Activated CD8-positive, alpha-beta memory T cell treated with anti-CD3 and anti-CD28 coated beads, Interleukin-2, amount 50 U/mL, for 24 hours (primary cell): Measurements from ENCODE around the gene HS3ST3A1.

Source experiments
- DNase-seq: peaks from one replicate; pipeline ENCODE4 v3.0.0-alpha.2; 2020; ENCODE audit errors: extremely low read depth

Gene HS3ST3A1

GRCh38 chr17:13598353-13599167 lies 3.2 kb downstream of the HS3ST3A1 start:
- DNase-seq, result no peak

- no peak for DNase-seq
These were observed 3.9 kb downstream of the HS3ST3A1 start for GRCh38 chr17:13597723-13598347.

GRCh38 chr17:13596241-13596923 lies 5.3 kb downstream of the HS3ST3A1 start:
- no peak for DNase-seq

GRCh38 chr17:13595599-13595899 lies 6.2 kb downstream of the HS3ST3A1 start:
- no peak for DNase-seq

GRCh38 chr17:13594762-13595598 lies 6.7 kb downstream of the HS3ST3A1 start:
- peak; percentile 58 for DNase-seq

- DNase-seq, result no peak
These were observed 7.4 kb downstream of the HS3ST3A1 start for GRCh38 chr17:13594310-13594709.

- DNase-seq, result no peak
These were observed 8.0 kb downstream of the HS3ST3A1 start for GRCh38 chr17:13593757-13594156.

GRCh38 chr17:13593021-13593751 lies 8.5 kb downstream of the HS3ST3A1 start:
- no peak for DNase-seq

- no peak for DNase-seq
These were observed 9.3 kb downstream of the HS3ST3A1 start for GRCh38 chr17:13592427-13592826.

- no peak for DNase-seq
These were observed 11.3 kb downstream of the HS3ST3A1 start for GRCh38 chr17:13590441-13590840.

- no peak for DNase-seq
These were observed 12.1 kb downstream of the HS3ST3A1 start for GRCh38 chr17:13589658-13590057.

GRCh38 chr17:13587487-13588338 lies 14.0 kb downstream of the HS3ST3A1 start:
- no peak for DNase-seq

- DNase-seq, result no peak
These were observed 17.0 kb downstream of the HS3ST3A1 start for GRCh38 chr17:13584701-13585080.

GRCh38 chr17:13583996-13584700 lies 17.6 kb downstream of the HS3ST3A1 start:
- DNase-seq, result no peak

GRCh38 chr17:13582776-13583547 lies 18.8 kb downstream of the HS3ST3A1 start:
- DNase-seq, result no peak

GRCh38 chr17:13581925-13582324 lies 19.8 kb downstream of the HS3ST3A1 start:
- DNase-seq, result no peak

GRCh38 chr17:13580790-13581189 lies 20.9 kb downstream of the HS3ST3A1 start:
- DNase-seq, result no peak

GRCh38 chr17:13576661-13577526 lies 24.8 kb downstream of the HS3ST3A1 start:
- no peak for DNase-seq
